ENCODE data around the gene HS3ST3B1.

Gene HS3ST3B1

DNA sequence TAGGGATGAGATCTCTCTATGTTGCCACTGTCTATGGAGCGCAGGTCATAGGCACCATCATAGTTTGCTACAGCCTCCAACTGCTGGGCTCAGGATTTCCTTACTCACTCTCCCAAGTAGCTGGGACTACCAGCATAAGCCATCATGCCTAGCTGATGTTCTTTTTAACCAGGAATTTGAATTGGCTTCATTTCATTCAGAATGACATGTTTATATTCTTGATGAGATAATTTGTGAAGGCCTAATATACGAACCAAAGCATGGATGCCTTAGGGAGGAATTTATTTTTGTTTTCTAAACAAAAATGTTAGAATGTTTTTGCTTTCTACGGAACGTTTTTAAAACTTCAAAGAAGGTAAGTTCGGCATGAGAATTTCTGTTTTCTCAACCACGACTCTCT lies 71.6 kb downstream of the HS3ST3B1 start:
- no peak overlapping the region for H3K27ac ChIP-seq (replicated peaks)
- no peak for DNase-seq (ENCODE audit: low read depth in 1 of 2, low spot score in 1 of 2)
- no peaks in the 10 kb centered on the region for H3K27me3 ChIP-seq (ENCODE audit: insufficient read depth, poor library complexity, severe bottlenecking)
- no peak overlapping the region for H3K4me3 ChIP-seq (replicated peaks; ENCODE audit: insufficient read depth, low read length)
- TF ChIP-seq GABPA (IDR thresholded peaks at IDR 0.05; ENCODE audit: low read depth) (no peak), REST (IDR thresholded peaks at IDR 0.05; ENCODE audit: insufficient replicate concordance, low read depth) (no peak), SPI1 (IDR thresholded peaks at IDR 0.05; ENCODE audit: borderline replicate concordance, low read depth) (no peak), POLR2AphosphoS5 (IDR thresholded peaks at IDR 0.05; ENCODE audit: low read depth) (no peak)
- TF ChIP-seq, protein P1, sequence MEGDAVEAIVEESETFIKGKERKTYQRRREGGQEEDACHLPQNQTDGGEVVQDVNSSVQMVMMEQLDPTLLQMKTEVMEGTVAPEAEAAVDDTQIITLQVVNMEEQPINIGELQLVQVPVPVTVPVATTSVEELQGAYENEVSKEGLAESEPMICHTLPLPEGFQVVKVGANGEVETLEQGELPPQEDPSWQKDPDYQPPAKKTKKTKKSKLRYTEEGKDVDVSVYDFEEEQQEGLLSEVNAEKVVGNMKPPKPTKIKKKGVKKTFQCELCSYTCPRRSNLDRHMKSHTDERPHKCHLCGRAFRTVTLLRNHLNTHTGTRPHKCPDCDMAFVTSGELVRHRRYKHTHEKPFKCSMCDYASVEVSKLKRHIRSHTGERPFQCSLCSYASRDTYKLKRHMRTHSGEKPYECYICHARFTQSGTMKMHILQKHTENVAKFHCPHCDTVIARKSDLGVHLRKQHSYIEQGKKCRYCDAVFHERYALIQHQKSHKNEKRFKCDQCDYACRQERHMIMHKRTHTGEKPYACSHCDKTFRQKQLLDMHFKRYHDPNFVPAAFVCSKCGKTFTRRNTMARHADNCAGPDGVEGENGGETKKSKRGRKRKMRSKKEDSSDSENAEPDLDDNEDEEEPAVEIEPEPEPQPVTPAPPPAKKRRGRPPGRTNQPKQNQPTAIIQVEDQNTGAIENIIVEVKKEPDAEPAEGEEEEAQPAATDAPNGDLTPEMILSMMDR (IDR thresholded peaks at IDR 0.05; ENCODE audit: insufficient read depth, low read length), result no peak

DNA sequence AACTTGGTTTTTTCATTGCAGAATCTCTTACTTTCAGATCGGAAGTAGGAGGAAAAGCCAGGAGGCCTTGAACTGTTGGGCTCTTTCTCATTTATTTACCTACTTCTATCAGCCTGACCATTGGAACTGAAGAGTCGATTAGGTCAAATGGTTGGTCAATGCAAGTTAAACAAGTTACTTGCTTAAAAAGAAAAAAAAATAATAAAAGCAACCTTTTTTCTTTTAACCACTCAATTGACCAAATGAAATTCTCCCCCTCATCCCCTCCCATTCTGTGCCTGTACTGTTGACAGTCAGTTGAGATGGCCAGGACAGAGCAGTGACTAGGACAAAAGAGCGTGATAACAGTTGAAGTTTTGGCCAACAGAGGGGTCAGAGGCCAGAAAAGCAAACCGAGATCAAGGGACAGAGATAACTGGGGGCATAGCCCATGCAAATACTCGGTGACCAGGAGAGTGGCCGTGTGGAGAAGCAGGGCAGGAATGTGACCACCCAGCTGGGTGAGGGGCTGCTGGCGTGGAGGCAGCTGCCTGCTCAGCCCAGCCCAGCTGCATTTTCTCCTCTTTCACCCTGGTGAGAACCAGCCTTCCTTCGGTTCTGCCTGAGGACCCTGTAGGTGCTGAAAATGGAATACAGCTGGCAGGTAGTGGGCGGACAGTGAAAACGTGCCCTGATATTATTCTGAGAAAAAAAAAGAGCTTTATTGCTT lies 72.2 kb downstream of the HS3ST3B1 start:
- Histone ChIP-seq H3K27ac (replicated peaks) (no peak overlapping the region), H3K4me3 (replicated peaks; ENCODE audit: insufficient read depth, low read length) (no peak overlapping the region), H3K27me3 (ENCODE audit: insufficient read depth, poor library complexity, severe bottlenecking) (no peaks in the 10 kb centered on the region)
- no peak for DNase-seq (ENCODE audit: low read depth in 1 of 2, low spot score in 1 of 2)
- TF ChIP-seq GABPA (IDR thresholded peaks at IDR 0.05; ENCODE audit: low read depth) (no peak), REST (IDR thresholded peaks at IDR 0.05; ENCODE audit: insufficient replicate concordance, low read depth) (no peak), POLR2AphosphoS5 (IDR thresholded peaks at IDR 0.05; ENCODE audit: low read depth) (no peak), SPI1 (IDR thresholded peaks at IDR 0.05; ENCODE audit: borderline replicate concordance, low read depth) (no peak)
- TF ChIP-seq, protein P1 (IDR thresholded peaks at IDR 0.05; ENCODE audit: insufficient read depth, low read length), result no peak

DNA sequence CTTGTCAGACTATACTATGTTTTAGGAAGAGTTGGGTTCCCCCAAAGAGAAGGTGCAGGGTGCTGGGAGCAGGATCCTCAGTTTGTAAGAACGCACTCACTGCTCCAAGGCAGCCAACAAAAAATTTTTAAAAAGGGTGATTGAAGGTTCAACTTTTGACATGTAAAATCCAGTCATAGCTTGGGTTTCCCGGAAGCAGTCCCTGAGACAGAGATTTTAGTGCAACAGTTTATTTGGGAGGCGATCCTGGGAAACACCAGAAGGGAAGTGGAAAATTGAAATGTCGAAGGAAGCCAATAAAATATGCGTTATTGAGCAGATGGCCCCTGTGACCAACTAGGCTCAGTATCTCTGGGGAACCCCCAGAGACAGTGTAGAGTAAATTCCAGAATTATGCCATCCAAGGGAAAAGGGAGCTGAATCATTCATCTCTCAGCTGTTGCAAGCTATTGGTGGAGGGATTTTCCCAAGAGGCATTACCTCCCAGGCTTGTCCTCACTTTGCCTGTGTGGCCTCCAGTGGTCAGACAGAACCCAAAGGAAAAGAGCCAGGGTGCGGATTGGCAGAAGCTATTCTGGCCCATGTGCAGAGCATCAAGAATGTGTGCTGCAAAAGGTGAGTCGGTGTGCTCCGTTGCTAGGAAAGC lies 72.9 kb downstream of the HS3ST3B1 start:
- DNase-seq (ENCODE audit: low read depth in 1 of 2, low spot score in 1 of 2), result no peak
- no peak overlapping the region for H3K27ac ChIP-seq (replicated peaks)
- TF ChIP-seq GABPA (IDR thresholded peaks at IDR 0.05; ENCODE audit: low read depth) (no peak), REST (IDR thresholded peaks at IDR 0.05; ENCODE audit: insufficient replicate concordance, low read depth) (no peak), SPI1 (IDR thresholded peaks at IDR 0.05; ENCODE audit: borderline replicate concordance, low read depth) (no peak), POLR2AphosphoS5 (IDR thresholded peaks at IDR 0.05; ENCODE audit: low read depth) (no peak)
- TF ChIP-seq, protein P1 (IDR thresholded peaks at IDR 0.05; ENCODE audit: insufficient read depth, low read length), result no peak
- no peaks in the 10 kb centered on the region for H3K27me3 ChIP-seq (ENCODE audit: insufficient read depth, poor library complexity, severe bottlenecking)
- H3K4me3 ChIP-seq (replicated peaks; ENCODE audit: insufficient read depth, low read length), result no peak overlapping the region

Data from HL-60 (cell line).